ENCODE data around the gene CHSY1.

DNA sequence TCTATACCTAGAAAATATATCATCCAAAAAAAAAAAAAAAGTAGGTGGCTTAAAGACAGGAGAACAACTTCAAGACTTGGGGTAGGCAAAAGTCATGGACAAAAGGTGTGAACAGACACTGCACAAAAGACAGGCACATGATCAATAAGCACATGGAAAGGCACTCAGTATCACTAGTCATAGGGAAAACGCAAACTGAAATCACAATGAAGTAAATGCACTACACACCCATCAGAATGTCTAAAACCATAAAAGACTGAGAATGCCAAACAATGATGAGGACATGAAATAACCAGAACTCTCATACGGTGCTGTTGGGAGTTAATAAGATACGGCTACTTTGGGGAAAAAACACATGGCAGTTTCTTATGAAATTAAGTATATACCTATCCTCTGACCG, 40.0 kb downstream of the CHSY1 start:
- no peak for TF ChIP-seq CTCF (IDR thresholded peaks at IDR 0.05)
- no peak for TF ChIP-seq EZH2 (IDR thresholded peaks at IDR 0.05; ENCODE audit: borderline replicate concordance, insufficient read depth, low read depth, low read length, poor library complexity, severe bottlenecking)
